ENCODE results near the gene MAN2B1. TPM values are rescaled to one million over a fixed set of nuclear protein-coding genes. Genes with fewer than 3 reads are reported as not detected.

Gene MAN2B1
- total and polyA plus RNA-seq, 2 donors (not counting 1 experiment from before 2014, with no cell fraction given) = 30.7 to 36.0 TPM

DNA sequence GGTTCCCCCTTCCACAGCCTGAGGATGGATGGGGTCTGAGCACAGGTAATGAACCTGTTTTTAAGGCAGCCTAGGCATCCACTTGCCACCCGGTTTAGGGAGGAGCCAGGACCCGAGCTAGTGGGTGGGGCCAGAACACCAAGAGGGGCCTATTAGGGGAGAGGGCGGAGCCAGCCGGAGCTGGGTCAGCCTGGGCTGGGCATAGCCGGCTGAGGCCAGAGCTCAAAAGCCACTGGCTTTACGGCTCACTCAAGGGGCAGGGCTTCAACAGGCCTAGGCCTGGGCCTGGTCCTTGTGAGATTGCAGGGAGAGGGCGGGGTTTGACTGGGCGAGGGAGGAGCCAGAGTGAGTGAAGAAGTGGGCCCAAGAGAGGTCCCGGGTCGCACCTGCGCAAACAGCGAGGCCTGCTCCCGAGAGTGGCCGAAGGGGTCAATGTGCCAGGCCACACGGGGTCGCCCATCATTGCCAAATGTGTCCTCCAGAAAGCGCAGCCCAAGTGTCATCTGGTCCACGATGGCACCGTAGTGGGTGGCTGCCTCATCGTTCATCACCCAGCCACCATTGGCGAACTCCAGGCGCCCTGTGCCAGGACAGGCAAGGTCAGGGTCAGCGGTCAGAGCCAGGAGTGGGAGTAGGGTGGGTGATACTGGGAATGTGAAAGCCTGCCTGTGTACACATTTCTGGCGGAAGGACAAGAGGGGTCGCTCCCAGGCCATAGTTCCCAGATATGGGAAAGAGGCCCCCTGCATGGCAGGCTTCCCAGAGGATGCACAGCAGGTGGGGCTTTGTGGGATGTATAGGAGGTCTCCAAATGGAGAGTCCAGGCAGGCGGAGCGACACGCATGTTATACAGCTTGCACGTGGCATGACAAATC lies 1.9 kb downstream of the MAN2B1 start:
- no peak for DNase-seq (ENCODE audit: low read depth in 2 of 2)
- no peaks in the 10 kb centered on the region for H4K20me1 ChIP-seq (ENCODE audit: control insufficient read depth, extremely low read depth, insufficient read depth, low read length)
- no peak overlapping the region for H3K4me3 ChIP-seq (replicated peaks in 1 of 4; ENCODE audit: control extremely low read depth in 1 of 4, insufficient read depth in 1 of 4, low read depth in 3 of 4, low read length in 4 of 4)
- H3K36me3 ChIP-seq (ENCODE audit: control insufficient read depth, insufficient read depth, low read length) = peaks cover 5% of the 10 kb centered on the region
- no peak overlapping the region for H3K4me2 ChIP-seq (ENCODE audit: extremely low read depth, insufficient read depth, low read length)
- no peak for TF ChIP-seq EZH2 (IDR thresholded peaks at IDR 0.05; ENCODE audit: low read length, missing control alignments)
- TF ChIP-seq, protein P1, sequence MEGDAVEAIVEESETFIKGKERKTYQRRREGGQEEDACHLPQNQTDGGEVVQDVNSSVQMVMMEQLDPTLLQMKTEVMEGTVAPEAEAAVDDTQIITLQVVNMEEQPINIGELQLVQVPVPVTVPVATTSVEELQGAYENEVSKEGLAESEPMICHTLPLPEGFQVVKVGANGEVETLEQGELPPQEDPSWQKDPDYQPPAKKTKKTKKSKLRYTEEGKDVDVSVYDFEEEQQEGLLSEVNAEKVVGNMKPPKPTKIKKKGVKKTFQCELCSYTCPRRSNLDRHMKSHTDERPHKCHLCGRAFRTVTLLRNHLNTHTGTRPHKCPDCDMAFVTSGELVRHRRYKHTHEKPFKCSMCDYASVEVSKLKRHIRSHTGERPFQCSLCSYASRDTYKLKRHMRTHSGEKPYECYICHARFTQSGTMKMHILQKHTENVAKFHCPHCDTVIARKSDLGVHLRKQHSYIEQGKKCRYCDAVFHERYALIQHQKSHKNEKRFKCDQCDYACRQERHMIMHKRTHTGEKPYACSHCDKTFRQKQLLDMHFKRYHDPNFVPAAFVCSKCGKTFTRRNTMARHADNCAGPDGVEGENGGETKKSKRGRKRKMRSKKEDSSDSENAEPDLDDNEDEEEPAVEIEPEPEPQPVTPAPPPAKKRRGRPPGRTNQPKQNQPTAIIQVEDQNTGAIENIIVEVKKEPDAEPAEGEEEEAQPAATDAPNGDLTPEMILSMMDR (conservative IDR thresholded peaks at IDR 0.05 in 1 of 2, IDR thresholded peaks at IDR 0.05 in 1 of 2; ENCODE audit: low read depth in 1 of 2, low read length in 2 of 2) = no peak
- H2AFZ ChIP-seq (ENCODE audit: low read length) = no peak overlapping the region
- H3K27me3 ChIP-seq (ENCODE audit: control insufficient read depth, insufficient read depth, low read length) = no peaks in the 10 kb centered on the region
- peaks cover 19% of the 10 kb centered on the region for H3K79me2 ChIP-seq (ENCODE audit: control insufficient read depth, insufficient read depth, low read length)
- H3K4me1 ChIP-seq (ENCODE audit: control insufficient read depth, extremely low read depth, insufficient read depth, low read length) = peaks cover 9% of the 10 kb centered on the region
- H3K27ac ChIP-seq (ENCODE audit: insufficient read depth, low read length) = no peak overlapping the region
- no peaks in the 10 kb centered on the region for H3K9me3 ChIP-seq (ENCODE audit: control insufficient read depth, insufficient read depth, low read depth, low read length)
- H3K9ac ChIP-seq (ENCODE audit: insufficient read depth, low read length) = no peak overlapping the region

- Histone ChIP-seq H2AFZ (ENCODE audit: low read length) (no peak overlapping the region), H3K9me3 (ENCODE audit: control insufficient read depth, insufficient read depth, low read depth, low read length) (no peaks in the 10 kb centered on the region), H3K9ac (ENCODE audit: insufficient read depth, low read length) (no peak overlapping the region), H3K27me3 (ENCODE audit: control insufficient read depth, insufficient read depth, low read length) (no peaks in the 10 kb centered on the region), H3K4me1 (ENCODE audit: control insufficient read depth, extremely low read depth, insufficient read depth, low read length) (peaks cover 3% of the 10 kb centered on the region), H3K27ac (ENCODE audit: insufficient read depth, low read length) (no peak overlapping the region), H3K36me3 (ENCODE audit: control insufficient read depth, insufficient read depth, low read length) (peaks cover 14% of the 10 kb centered on the region), H3K4me3 (replicated peaks in 1 of 4; ENCODE audit: control extremely low read depth in 1 of 4, insufficient read depth in 1 of 4, low read depth in 3 of 4, low read length in 4 of 4) (no peak overlapping the region), H4K20me1 (ENCODE audit: control insufficient read depth, extremely low read depth, insufficient read depth, low read length) (no peaks in the 10 kb centered on the region), H3K79me2 (ENCODE audit: control insufficient read depth, insufficient read depth, low read length) (no peaks in the 10 kb centered on the region), H3K4me2 (ENCODE audit: extremely low read depth, insufficient read depth, low read length) (no peak overlapping the region)
- TF ChIP-seq EZH2 (IDR thresholded peaks at IDR 0.05; ENCODE audit: low read length, missing control alignments) = no peak
- TF ChIP-seq, protein P1 (conservative IDR thresholded peaks at IDR 0.05 in 1 of 2, IDR thresholded peaks at IDR 0.05 in 1 of 2; ENCODE audit: low read depth in 1 of 2, low read length in 2 of 2) = no peak
- DNase-seq (ENCODE audit: low read depth in 2 of 2) = no peak
Measured at GRCh38 chr19:12660980-12661379, 5.6 kb downstream of the MAN2B1 start.

DNA sequence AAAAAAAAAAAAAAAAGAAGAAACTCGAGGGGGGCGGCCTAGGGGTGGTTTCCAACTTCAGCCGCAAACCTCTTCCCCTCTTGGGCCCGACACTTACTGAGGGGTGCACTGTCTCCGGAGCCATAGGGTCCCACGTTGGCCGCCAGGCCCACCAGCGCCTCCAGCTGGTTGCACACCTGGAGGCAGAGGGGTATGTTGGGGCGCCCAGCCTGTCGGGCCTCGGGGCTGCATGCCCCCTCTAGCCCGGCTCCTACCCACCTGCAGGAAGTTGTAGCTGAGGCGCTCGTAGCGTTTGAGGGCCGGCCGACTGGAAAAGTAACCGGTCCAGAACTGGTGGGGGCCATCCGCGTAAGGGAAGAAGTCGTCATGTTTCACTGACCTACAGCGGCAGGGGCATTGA lies 8.6 kb downstream of the MAN2B1 start:
- Histone ChIP-seq H3K27ac (ENCODE audit: insufficient read depth, low read length) (no peak overlapping the region), H3K27me3 (ENCODE audit: control insufficient read depth, insufficient read depth, low read length) (no peaks in the 10 kb centered on the region), H3K4me3 (replicated peaks in 1 of 4; ENCODE audit: control extremely low read depth in 1 of 4, insufficient read depth in 1 of 4, low read depth in 3 of 4, low read length in 4 of 4) (no peak overlapping the region), H3K4me2 (ENCODE audit: extremely low read depth, insufficient read depth, low read length) (no peak overlapping the region), H3K36me3 (ENCODE audit: control insufficient read depth, insufficient read depth, low read length) (peaks cover 17% of the 10 kb centered on the region), H4K20me1 (ENCODE audit: control insufficient read depth, extremely low read depth, insufficient read depth, low read length) (no peaks in the 10 kb centered on the region), H3K4me1 (ENCODE audit: control insufficient read depth, extremely low read depth, insufficient read depth, low read length) (no peaks in the 10 kb centered on the region), H3K9me3 (ENCODE audit: control insufficient read depth, insufficient read depth, low read depth, low read length) (no peaks in the 10 kb centered on the region), H3K79me2 (ENCODE audit: control insufficient read depth, insufficient read depth, low read length) (no peaks in the 10 kb centered on the region), H3K9ac (ENCODE audit: insufficient read depth, low read length) (no peak overlapping the region), H2AFZ (ENCODE audit: low read length) (no peak overlapping the region)
- no peak for DNase-seq (ENCODE audit: low read depth in 2 of 2)
- TF ChIP-seq EZH2 (IDR thresholded peaks at IDR 0.05; ENCODE audit: low read length, missing control alignments) = no peak
- TF ChIP-seq, protein P1 (conservative IDR thresholded peaks at IDR 0.05 in 1 of 2, IDR thresholded peaks at IDR 0.05 in 1 of 2; ENCODE audit: low read depth in 1 of 2, low read length in 2 of 2) = no peak

All from fibroblast of lung (primary cell).